ENCODE results near the gene ACTR1B.
"Not testable (repeated sequence)": the region's sequence is repeated elsewhere in the genome, so short reads cannot be mapped to it uniquely, and the experiment has no call there.

The ACTR1B gene

DNA sequence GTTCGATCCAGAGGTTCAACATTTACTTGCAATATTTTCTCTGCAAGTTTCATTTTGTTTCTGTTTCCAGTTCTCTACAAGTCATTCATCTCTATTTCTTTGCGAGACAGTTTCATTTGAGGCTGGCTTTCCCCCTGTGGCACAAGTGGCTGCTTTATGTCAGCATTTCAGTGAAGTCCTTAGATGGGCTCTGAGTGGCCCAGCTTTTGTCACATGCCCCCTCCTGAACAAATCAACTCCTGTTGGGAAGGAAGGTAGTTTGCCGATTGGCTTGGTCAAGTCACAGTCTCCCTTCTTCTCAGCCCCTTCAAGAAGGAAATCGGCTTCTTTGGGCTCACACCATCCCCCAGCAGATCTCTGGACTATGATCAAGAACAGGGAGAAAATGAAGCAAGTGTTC lies 55.1 kb downstream of the ACTR1B start:
- not testable (repeated sequence) for DNase-seq
